PC-9 (cell line): Measurements from ENCODE around the gene PLEKHA5.

Experiments used
- CTCF ChIP-seq: fragments of 200-600 bp; sonication (generic); conservative IDR thresholded peaks from 2 replicates; pipeline ENCODE4 v1.6.1; 2017; ENCODE audit warnings: mixed run types, antibody characterized with exemption, mild to moderate bottlenecking, moderate library complexity
- EZH2 ChIP-seq: fragments of 200-600 bp; sonication (generic); IDR thresholded peaks from 2 replicates; pipeline ENCODE4 v1.8.0; 2017; ENCODE audit warnings: antibody characterized with exemption, low read depth

GRCh38 chr12:19209661-19210060, 80.1 kb downstream of the PLEKHA5 start:
- TF ChIP-seq CTCF (no peak), EZH2 (no peak)
